Ishikawa (cell line): ENCODE data around the gene TNFSF15.
A peak's percentile ranks its signal among the peaks of the same experiment; 100 is the strongest.

ENCODE experiments used
- CEBPB ChIP-seq: IDR thresholded peaks from 2 replicates; pipeline ENCODE4 v1.6.1; 2012
- CREB1 ChIP-seq: IDR thresholded peaks from 2 replicates; pipeline ENCODE4 v1.6.1; 2012; ENCODE audit warnings: low read depth
- EGR1 ChIP-seq: IDR thresholded peaks from 2 replicates; pipeline ENCODE4 v1.6.1; 2012
- EP300 ChIP-seq: IDR thresholded peaks from 2 replicates; pipeline ENCODE4 v1.6.1; 2012; ENCODE audit warnings: borderline replicate concordance
- FOXM1 ChIP-seq: IDR thresholded peaks from 2 replicates; pipeline ENCODE4 v1.6.1; 2012; ENCODE audit warnings: low read depth, borderline replicate concordance
- NFIC ChIP-seq: IDR thresholded peaks from 2 replicates; pipeline ENCODE4 v1.6.1; 2012
- RAD21 ChIP-seq: IDR thresholded peaks from 2 replicates; pipeline ENCODE4 v1.6.1; 2012; ENCODE audit warnings: low read depth
- REST ChIP-seq: IDR thresholded peaks from 2 replicates; pipeline ENCODE4 v1.6.1; 2012; ENCODE audit warnings: low read depth, mild to moderate bottlenecking
- TAF1 ChIP-seq: IDR thresholded peaks from 2 replicates; pipeline ENCODE4 v1.6.1; 2012; ENCODE audit warnings: low read depth, mild to moderate bottlenecking
- TCF12 ChIP-seq: IDR thresholded peaks from 2 replicates; pipeline ENCODE4 v1.6.1; 2012; ENCODE audit warnings: low read depth
- TEAD4 ChIP-seq: IDR thresholded peaks from 2 replicates; pipeline ENCODE4 v1.6.1; 2012
- YY1 ChIP-seq: IDR thresholded peaks from 2 replicates; pipeline ENCODE4 v1.6.1; 2012; ENCODE audit warnings: low read depth
- ZBTB7A ChIP-seq: IDR thresholded peaks from 2 replicates; pipeline ENCODE4 v1.6.1; 2012; ENCODE audit warnings: low read depth
- TF ChIP-seq, protein P1 (sequence below): IDR thresholded peaks from 2 replicates; pipeline ENCODE4 v1.6.1; 2012
- TF ChIP-seq, protein P2 (sequence below): IDR thresholded peaks from 2 replicates; pipeline ENCODE4 v1.6.1; 2012

The TNFSF15 gene

GRCh38 chr9:114805670-114806525 lies at the start of gene TNFSF15:
Gene TNFSF15 (minus strand): TSS chr9:114806039. CDS start chr9:114806012, 27 bp downstream.
- TF ChIP-seq RAD21 (peak; percentile 8; the same call in 1 of the 2 replicates), NFIC (peak; percentile 51), YY1 (0 out of 2 replicates have a peak, but pooled peaks have one; percentile 34), TCF12 (0 out of 2 replicates have a peak, but pooled peaks have one; percentile 37), TAF1 (no peak), CREB1 (no peak), EGR1 (no peak), REST (peak; percentile 58), FOXM1 (no peak), CEBPB (no peak), TEAD4 (peak; percentile 42; the same call in 1 of the 2 replicates), EP300 (no peak), ZBTB7A (no peak)
- TF ChIP-seq, protein P1, sequence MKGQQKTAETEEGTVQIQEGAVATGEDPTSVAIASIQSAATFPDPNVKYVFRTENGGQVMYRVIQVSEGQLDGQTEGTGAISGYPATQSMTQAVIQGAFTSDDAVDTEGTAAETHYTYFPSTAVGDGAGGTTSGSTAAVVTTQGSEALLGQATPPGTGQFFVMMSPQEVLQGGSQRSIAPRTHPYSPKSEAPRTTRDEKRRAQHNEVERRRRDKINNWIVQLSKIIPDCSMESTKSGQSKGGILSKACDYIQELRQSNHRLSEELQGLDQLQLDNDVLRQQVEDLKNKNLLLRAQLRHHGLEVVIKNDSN = peak; percentile 28; the same call in 1 of the 2 replicates
- TF ChIP-seq, protein P2, sequence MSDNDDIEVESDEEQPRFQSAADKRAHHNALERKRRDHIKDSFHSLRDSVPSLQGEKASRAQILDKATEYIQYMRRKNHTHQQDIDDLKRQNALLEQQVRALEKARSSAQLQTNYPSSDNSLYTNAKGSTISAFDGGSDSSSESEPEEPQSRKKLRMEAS = peak; percentile 89

DNA sequence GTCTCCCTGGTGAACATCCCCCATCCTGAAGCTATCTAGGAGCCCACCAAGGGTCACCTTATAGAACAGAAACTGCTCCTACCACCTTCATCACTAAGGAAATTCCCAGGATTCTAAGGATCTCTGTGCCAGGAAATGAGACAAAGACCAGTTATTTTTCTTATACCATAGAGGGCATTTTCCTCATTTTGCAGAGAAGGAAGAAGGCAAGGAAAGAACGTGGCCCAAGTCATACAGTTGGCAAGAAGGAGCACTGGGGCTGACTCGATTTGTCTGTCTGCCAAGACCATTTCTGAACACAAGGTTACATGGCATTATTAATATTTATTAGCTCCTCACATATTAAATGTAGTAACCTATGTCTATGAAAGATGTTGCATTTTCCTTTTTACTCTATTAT lies 49.6 kb upstream of the TNFSF15 start:
- TF ChIP-seq, protein P2 = no peak
- TF ChIP-seq CEBPB = no peak
- no peak for TF ChIP-seq CREB1
- no peak for TF ChIP-seq EP300
- TF ChIP-seq REST = no peak
- no peak for TF ChIP-seq EGR1
- TF ChIP-seq TEAD4 = no peak
- TF ChIP-seq ZBTB7A = no peak
- TF ChIP-seq TCF12 = no peak

GRCh38 chr9:114854736-114855355 lies 49.0 kb upstream of the TNFSF15 start:
- TF ChIP-seq TCF12 (no peak), FOXM1 (no peak), NFIC (no peak), EGR1 (no peak), ZBTB7A (no peak), YY1 (no peak), CEBPB (no peak), REST (no peak), EP300 (no peak), RAD21 (no peak), TEAD4 (no peak), CREB1 (no peak), TAF1 (no peak)
- TF ChIP-seq, protein P1 = no peak
- TF ChIP-seq, protein P2 = no peak
